NCI-H2081 (cell line): ENCODE measurements around the gene CCDC27.
A peak's percentile ranks its signal among the peaks of the same experiment; 100 is the strongest.
"Not testable (repeated sequence)": the region's sequence is repeated elsewhere in the genome, so short reads cannot be mapped to it uniquely, and the experiment has no call there.

ENCODE experiments used
- DNase-seq, 2 experiments: peaks; one replicate each; lab custom pipeline; 2025; lab: John Stamatoyannopoulos, UW

CCDC27 gene

DNA sequence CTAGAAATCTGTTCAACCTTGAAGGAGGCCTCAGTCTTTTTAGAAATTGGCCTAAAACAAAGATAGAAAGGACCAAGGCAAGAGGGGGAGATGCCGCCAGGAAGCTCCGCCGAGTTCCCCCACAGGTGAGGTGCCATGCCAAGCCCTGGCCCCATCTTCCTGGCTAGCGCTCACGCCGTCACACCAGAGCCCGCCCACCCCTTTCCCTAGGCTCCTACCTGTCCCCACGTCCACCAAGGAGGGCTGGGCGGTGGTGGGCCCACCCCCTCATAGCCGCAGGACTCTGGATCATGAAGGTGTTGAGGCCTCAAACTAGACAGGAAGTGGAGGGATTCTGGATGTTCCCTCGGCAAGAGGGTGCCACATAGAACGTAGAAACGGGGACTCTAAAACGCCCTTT lies 15.5 kb upstream of the CCDC27 start:
- DNase-seq, result no peak

DNA sequence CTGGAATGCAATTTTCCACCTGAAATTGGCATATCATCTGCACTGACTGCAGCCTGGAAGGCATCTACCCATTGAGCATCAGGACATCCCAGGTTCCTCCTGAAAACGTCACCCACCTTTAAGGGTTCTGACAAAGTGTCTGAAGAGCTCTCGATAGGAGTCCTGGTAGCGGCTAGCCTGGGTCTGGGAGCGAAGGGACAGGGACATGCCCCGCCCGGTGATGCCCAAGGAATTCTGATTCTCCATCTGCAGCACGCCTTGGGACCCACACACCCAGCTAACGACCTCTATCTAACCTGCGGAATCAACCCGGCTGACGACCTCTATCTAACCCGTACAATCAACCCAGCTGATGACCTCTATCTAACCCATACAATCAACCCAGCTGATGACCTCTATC lies 13.3 kb upstream of the CCDC27 start:
- DNase-seq, result no peak

DNA sequence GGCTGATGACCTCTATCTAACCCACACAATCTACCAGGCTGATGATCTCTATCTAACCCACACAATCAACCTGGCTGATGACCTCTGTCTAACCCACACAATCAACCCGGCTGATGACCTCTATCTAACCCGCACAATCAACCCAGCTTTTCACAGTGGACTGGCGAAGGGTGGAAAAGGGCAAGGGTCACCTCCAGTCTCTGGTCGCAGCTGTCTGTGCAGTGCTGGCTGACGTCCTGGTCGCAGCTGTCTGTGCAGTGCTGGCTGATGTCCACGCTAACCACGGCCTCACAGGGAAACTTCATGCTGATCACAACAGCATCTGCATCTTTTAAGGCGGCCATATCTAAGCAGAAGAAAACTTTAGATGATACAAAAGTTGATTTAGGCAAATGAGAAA lies 12.2 kb upstream of the CCDC27 start:
- no peak for DNase-seq

DNA sequence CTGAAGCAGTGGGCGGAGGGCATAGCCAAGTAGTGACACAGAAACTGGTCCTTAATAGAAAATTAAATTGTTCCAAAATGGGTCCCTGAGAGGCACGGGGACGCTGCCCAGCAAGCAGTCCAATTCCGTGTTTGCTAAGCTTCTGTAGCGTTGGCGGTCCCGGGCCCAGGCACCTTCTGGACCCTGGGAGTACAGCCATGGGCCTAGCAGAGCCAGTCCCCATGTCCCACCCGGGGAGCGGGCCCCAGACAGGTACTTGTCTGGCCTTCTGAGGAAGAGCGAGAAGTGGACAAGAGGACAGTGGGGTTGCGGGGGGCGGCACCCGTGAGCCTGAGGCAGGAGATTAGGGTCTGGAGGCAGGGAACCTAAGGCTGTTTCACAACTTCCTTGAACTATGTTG lies 11.5 kb upstream of the CCDC27 start:
- no peak for DNase-seq

DNA sequence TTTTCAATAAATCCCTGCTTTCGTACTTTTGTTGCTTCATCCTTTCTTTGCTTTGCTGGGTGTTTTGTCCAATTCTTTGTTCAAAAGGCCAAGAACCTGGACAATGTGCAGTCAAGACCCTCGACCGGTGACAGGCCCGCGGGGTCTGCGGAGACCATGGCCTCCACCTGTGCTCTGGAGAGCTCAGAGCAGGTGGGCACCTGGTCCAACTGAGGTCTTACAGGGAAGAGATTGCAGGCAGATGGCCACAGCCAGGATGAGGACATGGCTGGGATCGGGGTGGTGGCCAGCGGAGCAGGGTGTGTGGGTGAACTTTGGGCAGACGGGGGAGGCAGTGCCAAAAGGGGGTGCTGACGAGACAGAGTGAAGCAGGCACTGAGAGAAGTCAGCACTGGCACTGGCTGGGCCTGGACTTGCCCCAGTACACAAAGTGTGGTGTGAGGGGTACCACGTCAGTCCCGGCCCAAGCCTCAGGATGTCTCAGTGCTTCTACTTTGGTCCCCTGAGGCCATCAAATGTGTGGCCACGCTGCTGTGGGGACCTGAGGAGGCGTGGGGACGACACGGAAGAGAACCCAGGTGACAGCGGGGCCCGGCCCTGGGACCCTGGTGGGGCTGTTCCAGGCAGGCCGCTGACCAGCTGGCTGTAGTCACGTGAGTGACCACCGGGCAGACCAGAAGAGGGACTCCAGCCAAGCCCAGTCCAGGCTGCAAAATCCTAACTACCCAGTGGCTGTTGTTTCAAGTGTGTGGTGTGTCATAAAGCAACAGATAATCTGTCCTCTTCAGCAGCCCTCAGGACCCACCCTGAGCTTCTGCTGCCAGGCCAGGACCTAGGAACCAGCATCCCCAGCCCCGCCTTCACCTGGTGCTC lies 10.4 kb upstream of the CCDC27 start:
- no peak for DNase-seq

DNA sequence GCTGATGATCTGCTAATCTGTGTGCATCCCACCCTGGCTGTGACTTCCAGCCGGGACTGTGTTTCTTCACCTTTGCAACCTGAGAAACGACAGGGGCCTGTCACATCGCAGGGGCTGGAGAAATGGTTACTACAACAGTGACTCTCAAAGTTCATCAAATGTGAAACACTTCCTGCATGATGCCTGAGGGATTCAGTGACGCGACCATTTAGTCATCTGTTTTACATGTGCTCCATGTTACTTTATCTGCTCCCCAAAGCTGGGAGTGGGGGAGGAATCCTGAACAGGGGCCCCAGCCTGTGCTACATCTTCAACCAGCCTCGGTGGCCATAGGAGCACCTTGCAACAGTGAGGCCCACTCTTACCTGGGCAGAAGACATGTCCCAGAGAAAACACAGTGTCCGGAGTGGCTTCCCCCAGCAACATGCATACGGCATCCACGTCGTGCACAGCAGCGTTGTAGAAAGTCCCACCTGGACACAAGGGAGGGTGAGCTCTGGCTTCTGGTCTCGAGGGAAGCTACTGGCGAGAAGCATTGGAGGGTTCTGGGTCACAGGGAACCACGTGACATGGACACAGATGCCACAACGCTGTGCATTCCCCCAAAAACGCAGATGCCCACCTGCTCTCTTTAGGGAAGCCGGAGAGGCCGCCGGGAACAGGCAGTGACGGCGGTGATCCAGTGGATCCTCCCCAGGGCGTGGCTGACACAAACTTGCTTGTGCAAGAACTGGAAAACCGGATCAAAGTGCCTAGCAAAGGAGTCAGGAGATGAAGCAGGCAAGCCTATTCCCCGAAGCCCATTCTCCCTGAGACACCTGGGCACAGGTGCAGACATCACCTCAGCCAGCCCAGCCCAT lies 9.6 kb upstream of the CCDC27 start:
- DNase-seq, result no peak

DNA sequence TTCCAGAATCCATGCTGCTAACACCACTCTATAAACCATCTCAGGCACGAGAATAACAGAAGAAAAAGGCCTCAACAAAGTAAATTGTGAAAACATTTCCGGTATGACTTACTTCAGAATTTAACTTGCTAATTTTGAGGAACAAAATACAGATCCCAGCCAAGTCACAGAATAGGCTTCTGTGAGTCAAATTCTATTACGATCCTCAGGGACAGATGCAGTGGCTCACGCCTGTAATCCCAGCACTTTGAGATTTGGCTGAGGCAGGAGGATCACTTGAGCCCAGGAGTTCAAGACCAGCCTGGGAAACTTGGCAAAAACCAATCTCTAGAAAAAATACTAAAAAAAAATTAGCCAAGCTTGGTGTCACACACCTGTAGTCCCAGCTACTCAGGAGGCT lies 8.8 kb upstream of the CCDC27 start:
- DNase-seq, result no peak

DNA sequence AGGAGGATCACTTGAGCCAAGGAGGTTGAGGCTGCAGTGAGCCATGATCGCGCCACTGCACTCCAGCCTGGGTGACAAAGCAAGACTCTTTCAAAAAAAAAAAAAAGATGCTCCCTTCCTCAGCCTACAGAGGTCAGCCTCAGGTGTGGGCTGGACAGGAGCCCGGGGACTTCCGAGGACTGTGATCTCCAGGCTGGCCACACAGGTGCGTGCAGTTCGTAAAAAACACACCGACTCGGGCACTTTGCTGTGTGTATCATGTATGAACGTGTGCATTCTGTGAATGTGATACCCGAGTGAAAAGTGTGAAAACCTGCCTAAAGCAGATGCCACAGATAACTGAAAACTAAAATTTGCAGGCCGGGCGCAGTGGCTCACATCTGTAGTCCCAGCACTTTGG lies 8.4 kb upstream of the CCDC27 start:
- no peak for DNase-seq

DNA sequence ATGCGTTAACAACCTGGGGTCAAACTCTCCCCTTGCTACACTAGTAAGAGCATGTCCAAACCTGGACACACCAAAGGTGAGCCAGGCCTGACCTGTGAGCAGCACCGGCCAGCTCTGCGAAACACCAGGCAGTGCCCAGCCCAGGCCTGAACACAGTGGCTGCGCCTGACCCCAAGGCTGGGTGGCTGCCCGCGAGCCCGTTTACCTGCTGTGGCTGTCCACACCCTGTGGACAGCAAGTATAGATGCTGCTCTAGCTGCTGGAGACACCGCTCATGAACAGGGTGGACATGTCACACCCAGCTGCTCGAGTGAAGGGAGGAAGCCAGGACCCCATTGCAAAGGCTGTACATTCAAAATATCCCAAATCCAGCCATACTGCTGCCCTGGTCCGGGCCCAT lies 7.6 kb upstream of the CCDC27 start:
- no peak for DNase-seq

DNA sequence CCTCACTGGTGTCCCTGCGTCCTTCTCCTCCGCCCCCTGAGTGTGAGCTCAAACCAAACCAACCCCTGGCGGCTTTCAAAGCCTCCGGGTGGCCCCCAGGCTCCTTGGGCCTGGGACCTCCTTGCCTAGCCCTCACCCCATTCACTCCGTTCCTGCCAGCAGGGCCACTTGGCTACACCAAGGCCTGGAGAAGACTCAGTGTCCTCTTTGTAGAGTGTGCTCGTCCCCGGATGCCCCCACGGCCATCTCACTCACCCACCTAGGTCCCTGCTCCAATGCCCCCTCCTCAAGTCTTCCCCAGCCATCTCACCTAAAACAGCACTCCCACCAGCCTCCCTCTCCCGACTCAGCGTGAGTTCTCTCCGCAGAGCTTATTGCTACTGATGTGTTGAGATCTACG lies 7.2 kb upstream of the CCDC27 start:
- no peak for DNase-seq

DNA sequence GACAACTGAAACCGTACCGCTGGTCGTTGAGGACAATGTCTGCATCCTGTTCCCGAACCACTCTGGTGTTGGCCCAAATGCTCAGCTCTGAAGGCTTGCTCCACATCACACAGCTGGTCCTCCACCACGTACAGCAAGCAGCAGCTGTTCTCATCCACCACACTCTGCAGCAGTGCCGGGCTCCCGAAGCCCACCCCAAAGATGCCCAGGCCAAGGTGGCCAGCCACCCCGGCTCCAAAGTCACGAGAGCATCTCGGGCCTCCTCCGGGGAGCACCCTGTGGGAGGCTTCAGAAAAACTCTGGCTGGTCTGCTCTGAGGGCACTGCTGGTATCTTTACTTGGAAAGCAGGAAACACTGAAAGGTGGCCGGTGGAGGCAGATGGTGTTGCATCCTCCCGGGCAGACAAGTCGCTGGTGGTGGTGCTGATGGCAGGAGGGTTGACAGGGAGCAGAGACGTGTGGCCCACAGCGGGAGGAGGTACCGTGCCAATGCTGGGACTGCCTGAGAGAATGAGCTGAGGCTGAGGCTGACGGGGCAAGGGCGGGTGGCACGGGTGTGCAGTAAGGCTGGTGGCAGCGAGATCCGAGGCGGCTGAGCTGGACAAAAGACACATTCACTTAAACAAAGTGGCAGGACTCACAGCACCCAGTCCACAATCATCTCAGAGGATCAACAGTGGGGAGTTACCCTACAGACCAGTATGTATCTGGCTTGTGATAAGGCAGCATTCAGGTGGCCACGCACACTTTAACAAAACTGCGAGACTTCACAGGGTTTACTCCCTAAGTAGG lies 6.5 kb upstream of the CCDC27 start:
- DNase-seq, result no peak

DNA sequence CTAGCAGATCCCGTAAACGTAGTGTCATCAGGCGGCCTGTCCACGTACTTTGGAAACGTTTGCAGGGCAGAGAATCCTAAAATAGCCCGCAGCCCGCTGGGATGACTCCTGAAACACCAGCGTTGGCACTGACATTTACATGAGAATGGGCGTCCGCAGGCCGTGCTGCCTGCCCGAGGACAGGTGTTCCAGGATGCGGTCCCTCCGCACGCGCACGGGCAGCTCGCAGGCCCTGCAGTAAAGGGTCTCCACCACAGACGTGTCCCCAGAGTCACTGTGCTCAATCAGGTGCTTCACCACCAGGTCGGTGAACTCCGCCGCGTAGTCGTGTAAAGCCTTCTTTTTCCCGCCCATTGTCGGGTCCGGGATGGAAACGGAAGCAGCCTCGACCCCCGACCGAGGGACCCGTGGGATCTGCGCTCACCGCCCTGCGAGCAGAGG lies 5.8 kb upstream of the CCDC27 start:
- DNase-seq, result no peak

DNA sequence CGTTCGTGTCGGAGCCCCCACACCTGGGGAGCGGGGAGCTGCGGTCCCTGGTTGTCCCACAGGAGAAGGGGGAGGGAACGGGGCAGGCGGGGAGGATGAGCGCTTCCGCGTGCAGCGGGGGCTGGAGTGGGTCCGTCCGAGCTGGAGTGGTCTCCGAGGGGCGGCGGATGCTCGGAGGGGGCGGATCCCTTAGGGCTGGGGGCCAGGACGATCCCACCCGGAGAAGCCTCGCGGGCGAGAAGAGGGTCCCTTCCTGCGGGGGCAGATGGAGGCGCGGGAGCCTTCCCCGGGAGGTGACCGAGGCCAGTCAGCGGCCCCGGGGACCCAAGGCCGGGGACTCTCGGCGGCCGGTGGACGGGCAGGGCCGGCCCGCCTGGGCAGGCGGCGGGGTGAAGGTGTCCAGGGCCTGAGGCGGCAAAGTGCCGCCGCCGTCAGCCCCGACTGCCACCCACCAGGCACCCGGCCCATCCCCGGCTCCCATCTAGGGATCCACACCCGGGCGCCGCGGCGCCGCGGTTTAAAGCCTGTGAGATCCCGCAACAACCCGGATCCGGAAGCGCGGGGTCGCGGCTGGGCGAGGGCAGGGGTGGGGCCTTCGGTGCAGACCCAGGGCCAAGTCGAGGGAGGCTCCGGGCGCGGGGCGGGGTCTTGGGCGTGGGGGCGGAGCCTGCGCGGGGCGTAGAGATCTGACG lies 5.3 kb upstream of the CCDC27 start:
- peak; percentile 84 to 86 for DNase-seq

DNA sequence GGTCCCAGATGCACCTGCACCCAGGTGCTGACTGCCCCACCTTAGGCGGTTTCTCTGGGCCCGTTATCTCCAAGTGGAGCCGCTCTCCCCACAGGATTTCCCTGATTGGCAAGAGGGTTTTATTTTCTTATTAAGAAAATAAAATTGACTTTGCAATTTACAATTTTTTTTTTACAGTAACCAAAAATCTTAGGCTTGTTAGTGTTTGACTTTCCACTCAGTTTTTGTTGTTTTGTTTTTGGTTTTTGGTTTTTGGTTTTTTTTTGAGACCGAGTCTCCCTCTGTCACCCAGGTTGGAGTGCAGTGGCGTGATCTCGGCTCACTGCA lies 4.8 kb upstream of the CCDC27 start:
- DNase-seq, result no peak

DNA sequence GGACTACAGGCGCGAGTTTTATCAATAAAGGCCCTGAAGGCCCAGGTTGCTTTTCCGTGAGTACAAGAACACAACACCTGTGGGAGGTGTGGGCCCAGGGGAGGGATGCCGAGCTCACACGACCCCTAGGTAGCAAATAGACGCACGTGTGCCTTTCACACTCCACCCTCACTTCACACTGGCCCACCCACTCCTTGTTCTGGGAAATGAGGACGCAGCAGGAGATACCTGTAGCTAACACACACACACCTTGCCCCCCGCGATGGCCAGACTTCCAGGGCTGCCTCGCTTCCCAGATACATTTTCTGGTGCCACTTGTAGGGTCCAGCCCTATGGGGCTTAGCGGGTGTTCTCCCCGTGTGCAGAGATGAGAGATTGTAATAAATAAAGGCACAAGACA lies 4.3 kb upstream of the CCDC27 start:
- DNase-seq, result no peak

DNA sequence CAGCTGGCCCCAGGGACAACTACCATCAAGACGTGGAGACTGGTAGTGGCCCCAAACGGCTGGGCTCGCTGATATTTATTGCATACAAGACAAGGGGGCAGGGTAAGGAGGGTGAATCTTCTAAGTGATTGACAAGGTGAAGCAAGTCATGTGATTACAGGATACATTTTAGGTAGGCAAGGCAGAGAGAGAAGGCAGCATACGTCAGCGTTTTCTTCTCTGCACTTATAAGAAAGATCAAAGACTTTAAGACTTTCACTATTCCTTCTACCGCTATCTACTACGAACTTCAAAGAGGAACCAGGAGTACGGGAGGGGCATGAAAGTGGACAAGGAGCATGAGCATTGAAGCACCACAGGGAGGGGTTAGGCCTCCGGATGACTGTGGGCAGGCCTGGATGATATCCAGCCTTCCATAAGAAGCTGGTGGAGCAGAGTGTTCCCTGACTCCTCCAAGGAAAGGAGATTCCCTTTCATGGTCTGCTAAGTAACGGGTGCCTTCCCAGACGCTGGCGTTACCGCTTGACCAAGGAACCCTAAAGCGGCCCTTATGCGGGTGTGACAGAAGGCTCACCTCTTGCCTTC lies 3.8 kb upstream of the CCDC27 start:
- DNase-seq, result not testable (repeated sequence)

DNA sequence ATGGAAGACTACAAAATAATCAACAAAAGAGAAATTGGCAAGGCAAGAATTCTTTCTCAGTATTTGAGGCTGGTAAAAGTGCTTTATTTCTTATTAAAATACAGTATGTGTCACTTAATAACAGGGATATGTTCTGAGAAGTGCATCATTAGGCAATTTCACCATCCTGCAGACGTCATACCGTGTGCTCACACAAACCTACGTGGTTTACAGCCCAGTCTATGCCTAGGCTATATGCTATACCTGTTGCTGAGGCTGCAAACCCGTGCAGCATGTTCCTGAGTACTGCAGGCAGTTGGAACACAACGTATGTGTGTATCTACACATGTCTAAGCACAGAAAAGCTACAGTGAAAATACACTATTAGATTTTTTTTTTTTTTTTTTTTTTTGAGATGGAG lies 2.7 kb upstream of the CCDC27 start:
- no peak for DNase-seq

DNA sequence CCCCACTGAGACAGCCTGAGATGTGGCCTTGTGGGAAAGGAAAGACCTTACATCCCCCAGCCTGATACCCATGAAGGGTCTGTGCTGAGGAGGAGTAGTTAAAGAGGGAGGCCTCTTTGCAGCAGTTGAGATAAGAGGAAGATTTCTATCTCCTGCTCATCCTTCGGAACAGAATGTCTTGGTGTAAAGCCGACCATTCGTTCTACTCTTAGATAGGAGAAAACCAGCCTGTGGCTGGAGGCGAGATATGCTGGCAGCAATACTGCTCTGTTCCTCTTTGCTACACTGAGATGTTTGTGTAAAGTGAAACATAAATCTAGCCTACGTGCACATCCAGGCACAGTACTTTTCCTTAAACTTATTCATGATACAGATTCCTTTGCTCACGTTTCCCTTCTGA lies 1.5 kb upstream of the CCDC27 start:
- no peak for DNase-seq

DNA sequence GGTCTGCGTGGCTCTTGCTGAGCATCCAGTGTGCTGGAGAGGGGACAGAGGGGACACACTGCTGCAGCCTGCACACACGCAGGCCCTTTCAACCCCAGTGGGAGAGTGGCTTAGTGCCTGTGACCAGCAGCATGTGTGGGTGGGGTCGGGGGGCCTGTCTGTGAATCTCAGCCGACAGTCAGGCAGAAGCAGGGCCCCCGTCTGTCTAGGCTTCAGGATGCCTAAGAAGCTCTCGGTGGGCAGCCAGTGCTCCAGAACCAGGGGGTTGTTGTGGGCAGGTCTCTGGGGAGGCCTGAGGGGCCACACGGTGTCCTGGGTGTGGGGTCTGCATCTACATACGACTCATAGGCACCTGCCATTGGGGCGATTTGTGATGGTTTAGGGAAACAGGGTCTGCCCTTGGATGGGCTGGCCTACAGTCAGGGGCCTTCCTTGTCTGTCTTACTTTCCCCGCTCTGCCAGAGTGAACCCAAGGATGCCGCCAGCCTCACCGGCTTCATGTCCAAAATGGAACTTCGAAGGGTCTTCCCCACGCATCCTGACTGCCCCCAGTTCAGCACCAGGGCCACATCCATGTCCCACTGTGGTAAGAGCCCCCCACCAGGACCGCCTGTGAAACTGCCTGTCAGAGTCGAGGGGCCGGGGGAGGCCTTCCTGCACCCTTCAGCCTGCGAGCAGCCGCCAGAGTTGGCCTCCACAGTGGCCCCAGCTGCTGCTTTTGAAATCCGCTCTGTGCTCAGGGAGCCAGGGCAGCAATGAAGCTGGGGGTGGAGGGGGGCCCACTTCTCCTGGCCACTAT lies 1.6 kb downstream of the CCDC27 start:
- DNase-seq, result no peak

DNA sequence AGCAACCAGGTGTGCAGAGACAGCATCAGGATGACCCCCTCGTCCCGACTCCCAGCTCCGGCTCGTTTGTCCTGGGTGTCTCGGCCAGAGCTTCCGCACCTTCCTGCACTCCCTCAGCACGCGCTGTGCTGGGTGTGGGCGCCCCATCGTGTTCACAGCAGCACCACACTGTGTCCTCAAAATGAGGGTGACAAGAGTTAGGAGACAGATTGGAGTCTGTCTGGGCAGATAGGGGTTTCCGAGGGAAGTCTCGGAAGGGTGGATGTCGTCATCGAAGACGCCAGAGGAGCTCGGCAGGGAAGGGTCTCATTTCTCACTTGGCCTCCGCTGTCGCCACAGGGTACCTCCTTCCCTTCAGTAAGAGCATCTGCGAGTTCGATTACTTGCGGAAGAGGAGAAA lies 4.1 kb downstream of the CCDC27 start:
- no peak for DNase-seq

DNA sequence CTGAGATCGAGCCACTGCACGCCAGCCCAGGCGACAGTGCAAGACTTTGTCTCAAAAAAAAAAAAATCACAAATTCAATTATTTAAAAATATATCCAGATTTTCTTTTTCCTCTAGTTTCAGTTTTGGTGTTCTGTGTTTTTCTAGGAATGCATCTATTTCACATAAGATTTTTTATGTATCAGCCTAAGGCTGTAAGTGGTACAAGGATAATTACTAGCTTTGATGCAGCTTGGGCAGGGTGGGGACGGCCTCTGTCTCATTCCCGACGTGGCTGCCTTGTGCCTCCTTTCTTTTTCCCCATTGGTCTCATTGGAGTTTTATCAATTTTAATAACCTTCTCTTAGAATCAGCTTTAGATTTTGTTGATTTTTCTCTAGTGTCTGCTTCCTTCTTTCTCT lies 6.9 kb downstream of the CCDC27 start:
- no peak for DNase-seq
